Neural cell (in vitro differentiated cells): ENCODE data around the gene CCNY. TPM values are rescaled to one million over a fixed set of nuclear protein-coding genes. Genes with fewer than 3 reads are reported as not detected.

Experiments
- H2AFZ ChIP-seq: fragments of 200-600, 300-800 bp; sonication (generic), shearing (Covaris generic); 2 replicates; pipeline ENCODE4 v1.6.0; 2014; ENCODE audit warnings: low read depth, mild to moderate bottlenecking, antibody characterized with exemption, low read length, moderate library complexity
- H3F3A ChIP-seq: fragments of 200-600 bp; shearing (Covaris generic); 2 replicates; pipeline ENCODE4 v1.6.1; 2016; ENCODE audit warnings: mild to moderate bottlenecking, moderate library complexity, mixed read lengths, antibody characterized with exemption, low read length; ENCODE audit not compliant: insufficient read depth, poor library complexity, severe bottlenecking
- H3K27ac ChIP-seq: fragments of 200-600, 300-800 bp; sonication (generic), shearing (Covaris generic); 2 replicates; pipeline ENCODE4 v1.5.1; 2014; ENCODE audit warnings: mild to moderate bottlenecking, low read length, moderate library complexity
- H3K27me3 ChIP-seq: fragments of 300-800, 200-600 bp; sonication (generic), shearing (Covaris generic); 2 replicates; pipeline ENCODE4 v1.6.0; 2014; ENCODE audit warnings: mild to moderate bottlenecking, low read depth, low read length, moderate library complexity; ENCODE audit not compliant: insufficient read depth
- H3K36me3 ChIP-seq: fragments of 300-800, 200-600 bp; sonication (generic), shearing (Covaris generic); 2 replicates; pipeline ENCODE4 v1.5.1; 2014; ENCODE audit warnings: mild to moderate bottlenecking, antibody characterized with exemption, low read length, moderate library complexity; ENCODE audit not compliant: insufficient read depth
- H3K4me2 ChIP-seq: fragments of 300-800, 200-600 bp; sonication (generic), shearing (Covaris generic); 2 replicates; pipeline ENCODE4 v1.6.0; 2014; ENCODE audit warnings: mild to moderate bottlenecking, low read length
- H3K4me3 ChIP-seq: fragments of 300-800, 200-600 bp; sonication (generic), shearing (Covaris generic); 2 replicates; pipeline ENCODE4 v1.5.1; 2014; ENCODE audit warnings: mild to moderate bottlenecking, low read length, moderate library complexity
- H3K79me2 ChIP-seq: fragments of 200-600 bp; shearing (Covaris generic); replicated peaks from 2 replicates; pipeline ENCODE4 v1.6.0; 2014; ENCODE audit warnings: mild to moderate bottlenecking, low read length, moderate library complexity; ENCODE audit not compliant: insufficient read depth
- H3K9ac ChIP-seq: fragments of 300-800, 200-600 bp; sonication (generic), shearing (Covaris generic); 2 replicates; pipeline ENCODE4 v1.6.1; 2016; ENCODE audit warnings: mild to moderate bottlenecking, low read length, mixed read lengths
- H3K9me2 ChIP-seq: fragments of 200-600 bp; shearing (Covaris generic); 2 replicates; pipeline ENCODE4 v1.6.1; 2016; ENCODE audit warnings: mild to moderate bottlenecking, low read length, mixed read lengths; ENCODE audit not compliant: insufficient read depth
- H3K9me3 ChIP-seq: fragments of 200-600, 300-800 bp; sonication (generic), shearing (Covaris generic); 2 replicates; pipeline ENCODE4 v1.6.1; 2016; ENCODE audit warnings: mild to moderate bottlenecking, mixed run types, low read length, moderate library complexity, mixed read lengths
- H4K20me1 ChIP-seq: fragments of 200-600 bp; shearing (Covaris generic); 2 replicates; pipeline ENCODE4 v1.6.1; 2016; ENCODE audit warnings: mild to moderate bottlenecking, mixed run types; ENCODE audit not compliant: insufficient read depth
- EP300 ChIP-seq: fragments of 450-650 bp; conservative IDR thresholded peaks from 2 replicates; pipeline ENCODE4 v1.6.1; 2014; ENCODE audit warnings: antibody characterized with exemption, mild to moderate bottlenecking, moderate library complexity; ENCODE audit not compliant: poor library complexity, severe bottlenecking
- EZH2 ChIP-seq: fragments of 200-600, 300-800 bp; shearing (Covaris generic), sonication (generic); IDR thresholded peaks from 2 replicates; pipeline ENCODE4 v1.6.1; 2014; ENCODE audit warnings: antibody characterized with exemption, low read length, borderline replicate concordance, mild to moderate bottlenecking; ENCODE audit not compliant: insufficient read depth, poor library complexity, severe bottlenecking
- MXI1 ChIP-seq: fragments of 450-650 bp; conservative IDR thresholded peaks from 2 replicates; pipeline ENCODE4 v1.6.1; 2014; ENCODE audit warnings: antibody characterized with exemption, mild to moderate bottlenecking; ENCODE audit not compliant: poor library complexity, severe bottlenecking
- POLR2AphosphoS5 ChIP-seq: IDR thresholded peaks from 2 replicates; pipeline ENCODE4 v1.6.1; 2012
- RAD21 ChIP-seq: fragments of 450-650 bp; conservative IDR thresholded peaks from 2 replicates; pipeline ENCODE4 v1.6.1; 2014; ENCODE audit warnings: antibody characterized with exemption, mild to moderate bottlenecking, moderate library complexity
- SMC3 ChIP-seq: fragments of 450-650 bp; conservative IDR thresholded peaks from 2 replicates; pipeline ENCODE4 v1.6.1; 2014; ENCODE audit warnings: antibody characterized with exemption, mild to moderate bottlenecking, moderate library complexity; ENCODE audit not compliant: poor library complexity
- TAF1 ChIP-seq: IDR thresholded peaks from 2 replicates; pipeline ENCODE4 v1.6.1; 2012; ENCODE audit warnings: low read depth
- polyA plus RNA-seq: library from polyadenylated mRNA; depleted of rRNA; stranded (reverse); fragments of >200 nt; gene quantifications from 2 replicates; pipeline ENCODE4 v1.2.3, GENCODE V29; 2014
- TF ChIP-seq, protein P1 (sequence below): fragments of 450-650 bp; IDR thresholded peaks from 2 replicates; pipeline ENCODE4 v1.5.1; 2014; ENCODE audit warnings: antibody characterized with exemption, mild to moderate bottlenecking, moderate library complexity; ENCODE audit not compliant: poor library complexity, severe bottlenecking
- TF ChIP-seq, protein P2 (sequence below): IDR thresholded peaks from 2 replicates; pipeline ENCODE4 v1.6.1; 2012; ENCODE audit warnings: borderline replicate concordance

The CCNY gene
- polyA plus RNA-seq, 1 donor from 2014 or later: 36.4 TPM

DNA sequence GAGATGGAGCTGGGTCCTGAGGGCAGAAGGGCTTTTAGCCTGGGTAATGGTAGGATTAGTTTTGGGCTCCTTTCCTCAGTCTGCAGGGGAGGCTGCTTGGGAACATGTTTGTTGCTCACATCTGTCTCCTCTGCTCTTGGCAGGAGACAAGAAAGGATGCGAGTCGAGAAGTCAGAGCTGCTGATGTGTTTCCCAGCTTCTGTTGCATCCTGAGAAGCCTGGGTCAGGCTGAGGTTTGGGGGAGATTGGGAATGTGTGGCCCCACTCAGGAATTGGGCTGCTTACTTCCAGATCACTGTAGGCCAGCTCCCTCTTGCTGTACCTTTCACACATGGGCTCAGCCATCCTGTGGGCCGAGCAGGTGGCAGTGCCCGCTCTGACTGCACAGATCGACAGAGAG is 79.2 kb downstream of the CCNY start:
- Histone ChIP-seq H3K36me3 (no peaks in the 10 kb centered on the region), H3K9me3 (no peaks in the 10 kb centered on the region), H3K9ac (no peak overlapping the region), H2AFZ (no peak overlapping the region), H3K4me2 (no peak overlapping the region), H4K20me1 (no peaks in the 10 kb centered on the region), H3K9me2 (no peaks in the 10 kb centered on the region), H3K27ac (no peak overlapping the region), H3K79me2 (peaks cover 9% of the 10 kb centered on the region), H3F3A (no peaks in the 10 kb centered on the region), H3K27me3 (no peaks in the 10 kb centered on the region), H3K4me3 (no peak overlapping the region)
- TF ChIP-seq EZH2 (no peak), TAF1 (no peak), RAD21 (no peak), POLR2AphosphoS5 (no peak), MXI1 (no peak), EP300 (no peak), SMC3 (no peak)
- TF ChIP-seq, protein P1, sequence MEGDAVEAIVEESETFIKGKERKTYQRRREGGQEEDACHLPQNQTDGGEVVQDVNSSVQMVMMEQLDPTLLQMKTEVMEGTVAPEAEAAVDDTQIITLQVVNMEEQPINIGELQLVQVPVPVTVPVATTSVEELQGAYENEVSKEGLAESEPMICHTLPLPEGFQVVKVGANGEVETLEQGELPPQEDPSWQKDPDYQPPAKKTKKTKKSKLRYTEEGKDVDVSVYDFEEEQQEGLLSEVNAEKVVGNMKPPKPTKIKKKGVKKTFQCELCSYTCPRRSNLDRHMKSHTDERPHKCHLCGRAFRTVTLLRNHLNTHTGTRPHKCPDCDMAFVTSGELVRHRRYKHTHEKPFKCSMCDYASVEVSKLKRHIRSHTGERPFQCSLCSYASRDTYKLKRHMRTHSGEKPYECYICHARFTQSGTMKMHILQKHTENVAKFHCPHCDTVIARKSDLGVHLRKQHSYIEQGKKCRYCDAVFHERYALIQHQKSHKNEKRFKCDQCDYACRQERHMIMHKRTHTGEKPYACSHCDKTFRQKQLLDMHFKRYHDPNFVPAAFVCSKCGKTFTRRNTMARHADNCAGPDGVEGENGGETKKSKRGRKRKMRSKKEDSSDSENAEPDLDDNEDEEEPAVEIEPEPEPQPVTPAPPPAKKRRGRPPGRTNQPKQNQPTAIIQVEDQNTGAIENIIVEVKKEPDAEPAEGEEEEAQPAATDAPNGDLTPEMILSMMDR: no peak
- TF ChIP-seq, protein P2, sequence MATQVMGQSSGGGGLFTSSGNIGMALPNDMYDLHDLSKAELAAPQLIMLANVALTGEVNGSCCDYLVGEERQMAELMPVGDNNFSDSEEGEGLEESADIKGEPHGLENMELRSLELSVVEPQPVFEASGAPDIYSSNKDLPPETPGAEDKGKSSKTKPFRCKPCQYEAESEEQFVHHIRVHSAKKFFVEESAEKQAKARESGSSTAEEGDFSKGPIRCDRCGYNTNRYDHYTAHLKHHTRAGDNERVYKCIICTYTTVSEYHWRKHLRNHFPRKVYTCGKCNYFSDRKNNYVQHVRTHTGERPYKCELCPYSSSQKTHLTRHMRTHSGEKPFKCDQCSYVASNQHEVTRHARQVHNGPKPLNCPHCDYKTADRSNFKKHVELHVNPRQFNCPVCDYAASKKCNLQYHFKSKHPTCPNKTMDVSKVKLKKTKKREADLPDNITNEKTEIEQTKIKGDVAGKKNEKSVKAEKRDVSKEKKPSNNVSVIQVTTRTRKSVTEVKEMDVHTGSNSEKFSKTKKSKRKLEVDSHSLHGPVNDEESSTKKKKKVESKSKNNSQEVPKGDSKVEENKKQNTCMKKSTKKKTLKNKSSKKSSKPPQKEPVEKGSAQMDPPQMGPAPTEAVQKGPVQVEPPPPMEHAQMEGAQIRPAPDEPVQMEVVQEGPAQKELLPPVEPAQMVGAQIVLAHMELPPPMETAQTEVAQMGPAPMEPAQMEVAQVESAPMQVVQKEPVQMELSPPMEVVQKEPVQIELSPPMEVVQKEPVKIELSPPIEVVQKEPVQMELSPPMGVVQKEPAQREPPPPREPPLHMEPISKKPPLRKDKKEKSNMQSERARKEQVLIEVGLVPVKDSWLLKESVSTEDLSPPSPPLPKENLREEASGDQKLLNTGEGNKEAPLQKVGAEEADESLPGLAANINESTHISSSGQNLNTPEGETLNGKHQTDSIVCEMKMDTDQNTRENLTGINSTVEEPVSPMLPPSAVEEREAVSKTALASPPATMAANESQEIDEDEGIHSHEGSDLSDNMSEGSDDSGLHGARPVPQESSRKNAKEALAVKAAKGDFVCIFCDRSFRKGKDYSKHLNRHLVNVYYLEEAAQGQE: no peak

GRCh38 chr10:35416619-35417312 is 80.5 kb downstream of the CCNY start:
- no peak overlapping the region for H3K4me3 ChIP-seq
- TF ChIP-seq SMC3 (no peak), EZH2 (no peak), POLR2AphosphoS5 (no peak), TAF1 (no peak), RAD21 (no peak), MXI1 (no peak), EP300 (no peak)
- TF ChIP-seq, protein P2: no peak
- TF ChIP-seq, protein P1: no peak
- H3K9me2 ChIP-seq: no peaks in the 10 kb centered on the region
- no peak overlapping the region for H2AFZ ChIP-seq
- no peaks in the 10 kb centered on the region for H3F3A ChIP-seq
- no peaks in the 10 kb centered on the region for H3K36me3 ChIP-seq
- peaks cover 11% of the 10 kb centered on the region for H3K79me2 ChIP-seq
- H3K27ac ChIP-seq: no peak overlapping the region
- no peak overlapping the region for H3K9ac ChIP-seq
- H3K27me3 ChIP-seq: no peaks in the 10 kb centered on the region
- H3K4me2 ChIP-seq: no peak overlapping the region
- no peaks in the 10 kb centered on the region for H4K20me1 ChIP-seq
- no peaks in the 10 kb centered on the region for H3K9me3 ChIP-seq
